ENCODE data around the gene SPTSSA. TPM values are rescaled to one million over a fixed set of nuclear protein-coding genes. Genes with fewer than 3 reads are reported as not detected.

SPTSSA gene
- polyA plus RNA-seq, 1 of the 3 experiments (the other 2 are of a cell fraction): 39.5 TPM

GRCh38 chr14:34466691-34467090 is 4.7 kb upstream of the SPTSSA start:
- H3K9me2 ChIP-seq: no peaks in the 10 kb centered on the region
- H3K9ac ChIP-seq: no peak overlapping the region
- no peaks in the 10 kb centered on the region for H3K9me3 ChIP-seq
- H3K27me3 ChIP-seq (ENCODE audit: insufficient read depth): no peaks in the 10 kb centered on the region
- no peak overlapping the region for H2AFZ ChIP-seq (ENCODE audit: low read depth)
- POLR2A ChIA-PET: no interaction called here
- no peak overlapping the region for H3K4me2 ChIP-seq
- peaks cover 8 to 9% of the 10 kb centered on the region in 2 experiments; a peak in 2 of 4 replicates for H3K4me1 ChIP-seq (ENCODE audit: control insufficient read depth in 1 of 2, insufficient read depth in 2 of 2, low read depth in 1 of 2, low read length in 1 of 2)
- H4K20me1 ChIP-seq (ENCODE audit: insufficient read depth): no peaks in the 10 kb centered on the region
- peaks cover under 1% of the 10 kb centered on the region; the same call in 1 of the 2 replicates for H3K79me2 ChIP-seq (ENCODE audit: insufficient read depth)
- no peak for DNase-seq
- TF ChIP-seq GABPA (IDR thresholded peaks at IDR 0.05; ENCODE audit: low read depth) (no peak), REST (IDR thresholded peaks at IDR 0.05; ENCODE audit: low read depth, low read length) (no peak), TEAD4 (IDR thresholded peaks at IDR 0.05; ENCODE audit: borderline replicate concordance, insufficient read depth) (no peak), GATA2 (CRISPR knock-in tag; IDR thresholded peaks at IDR 0.05) (no peak), EP300 (IDR thresholded peaks at IDR 0.05; ENCODE audit: borderline replicate concordance in 1 of 2, low read depth in 1 of 2, low read length in 1 of 2) (no peak), NFIC (IDR thresholded peaks at IDR 0.05; ENCODE audit: borderline replicate concordance) (no peak), RCOR1 (IDR thresholded peaks at IDR 0.05; ENCODE audit: low read length) (no peak), FOXM1 (IDR thresholded peaks at IDR 0.05; ENCODE audit: low read depth) (no peak), POLR2AphosphoS5 (IDR thresholded peaks at IDR 0.05; ENCODE audit: low read depth, low read length) (no peak), CHD2 (IDR thresholded peaks at IDR 0.05; ENCODE audit: low read length, partially characterized antibody) (no peak), FOSL2 (IDR thresholded peaks at IDR 0.05; ENCODE audit: borderline replicate concordance, low read depth) (no peak), EZH2phosphoT487 (IDR thresholded peaks at IDR 0.05; ENCODE audit: borderline replicate concordance, low read depth) (no peak), TAF1 (IDR thresholded peaks at IDR 0.05; ENCODE audit: borderline replicate concordance, low read depth, low read length) (no peak), RFX5 (IDR thresholded peaks at IDR 0.05; ENCODE audit: low read length) (no peak), MXI1 (IDR thresholded peaks at IDR 0.05; ENCODE audit: low read depth, low read length) (no peak)
- no peaks in the 10 kb centered on the region for H3F3A ChIP-seq (replicated peaks; ENCODE audit: insufficient read depth)
- no peak overlapping the region for H3K27ac ChIP-seq (ENCODE audit: low read depth in 2 of 2, low read length in 1 of 2)
- no peak overlapping the region for H3K4me3 ChIP-seq (ENCODE audit: low read depth in 2 of 2, low read length in 1 of 2)
- CTCF ChIA-PET: no interaction called here
- H3K36me3 ChIP-seq (replicated peaks in 1 of 2; ENCODE audit: control insufficient read depth in 1 of 2, insufficient read depth in 2 of 2, low read length in 1 of 2): no peaks in the 10 kb centered on the region
- 96% methylated on average over 2 of the region's 2 CpGs for WGBS (ENCODE audit: low lambda C conversion rate)

All from SK-N-SH (cell line).